ENCODE measurements around the gene TPRX1. TPM values are rescaled to one million over a fixed set of nuclear protein-coding genes. Genes with fewer than 3 reads are reported as not detected.
A peak's percentile ranks its signal among the peaks of the same experiment; 100 is the strongest.
"Not testable (repeated sequence)": the region's sequence is repeated elsewhere in the genome, so short reads cannot be mapped to it uniquely, and the experiment has no call there.

Gene TPRX1
- total RNA-seq, 1 donor from 2014 or later: not detected

DNA sequence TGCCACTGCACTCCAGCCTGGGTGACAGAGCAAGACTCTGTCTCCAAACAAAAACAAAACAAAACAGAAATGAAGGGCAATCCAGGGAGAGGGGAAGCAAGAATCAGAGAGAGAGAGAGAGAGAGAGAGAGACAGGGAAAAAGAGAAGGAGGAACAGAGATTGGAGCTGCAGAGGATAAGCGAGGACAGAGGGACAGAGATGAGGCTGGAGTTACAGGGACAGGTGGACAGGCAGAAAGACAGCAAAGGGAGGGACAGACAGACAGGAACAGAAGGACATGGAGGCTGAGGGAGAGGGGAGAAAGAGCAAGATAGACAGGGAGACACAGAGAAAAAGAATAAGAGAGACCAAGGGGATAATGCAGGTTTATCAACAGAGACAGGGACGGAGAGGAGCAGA, 16.1 kb upstream of the TPRX1 start:
- intact Hi-C loops (cut with DNase I): no loop called here
- no peak for DNase-seq (ENCODE audit: low spot score in 2 of 2)
- no peaks in the 10 kb centered on the region for H3K27me3 ChIP-seq
- no peak overlapping the region for H3K27ac ChIP-seq
- H3K9me3 ChIP-seq: no peaks in the 10 kb centered on the region
- no peak overlapping the region for H3K4me3 ChIP-seq
- H3K36me3 ChIP-seq: no peaks in the 10 kb centered on the region
- TF ChIP-seq, protein P1, sequence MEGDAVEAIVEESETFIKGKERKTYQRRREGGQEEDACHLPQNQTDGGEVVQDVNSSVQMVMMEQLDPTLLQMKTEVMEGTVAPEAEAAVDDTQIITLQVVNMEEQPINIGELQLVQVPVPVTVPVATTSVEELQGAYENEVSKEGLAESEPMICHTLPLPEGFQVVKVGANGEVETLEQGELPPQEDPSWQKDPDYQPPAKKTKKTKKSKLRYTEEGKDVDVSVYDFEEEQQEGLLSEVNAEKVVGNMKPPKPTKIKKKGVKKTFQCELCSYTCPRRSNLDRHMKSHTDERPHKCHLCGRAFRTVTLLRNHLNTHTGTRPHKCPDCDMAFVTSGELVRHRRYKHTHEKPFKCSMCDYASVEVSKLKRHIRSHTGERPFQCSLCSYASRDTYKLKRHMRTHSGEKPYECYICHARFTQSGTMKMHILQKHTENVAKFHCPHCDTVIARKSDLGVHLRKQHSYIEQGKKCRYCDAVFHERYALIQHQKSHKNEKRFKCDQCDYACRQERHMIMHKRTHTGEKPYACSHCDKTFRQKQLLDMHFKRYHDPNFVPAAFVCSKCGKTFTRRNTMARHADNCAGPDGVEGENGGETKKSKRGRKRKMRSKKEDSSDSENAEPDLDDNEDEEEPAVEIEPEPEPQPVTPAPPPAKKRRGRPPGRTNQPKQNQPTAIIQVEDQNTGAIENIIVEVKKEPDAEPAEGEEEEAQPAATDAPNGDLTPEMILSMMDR (IDR thresholded peaks at IDR 0.05): no peak
- no peaks in the 10 kb centered on the region for H3K4me1 ChIP-seq

DNA sequence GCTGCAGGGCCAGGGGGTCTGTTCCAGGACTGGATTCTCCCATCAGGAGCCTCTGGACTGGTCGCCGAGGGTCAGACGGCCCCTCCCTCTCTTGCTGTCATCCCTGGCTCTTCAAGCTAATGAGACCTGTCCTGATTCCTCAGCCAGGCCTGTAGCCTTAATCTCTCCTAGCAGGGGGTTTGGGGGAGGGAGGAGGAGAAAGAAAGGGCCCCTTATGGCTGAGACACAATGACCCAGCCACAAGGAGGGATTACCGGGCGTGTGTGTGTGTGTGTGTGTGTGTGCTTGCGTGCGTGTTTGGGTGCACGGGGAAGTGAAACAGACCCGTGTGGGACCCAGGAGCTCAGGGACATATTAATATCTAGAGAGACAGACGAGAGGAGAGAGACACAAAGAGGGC, 15.5 kb upstream of the TPRX1 start:
- no peaks in the 10 kb centered on the region for H3K27me3 ChIP-seq
- intact Hi-C loops (cut with DNase I): no loop called here

DNA sequence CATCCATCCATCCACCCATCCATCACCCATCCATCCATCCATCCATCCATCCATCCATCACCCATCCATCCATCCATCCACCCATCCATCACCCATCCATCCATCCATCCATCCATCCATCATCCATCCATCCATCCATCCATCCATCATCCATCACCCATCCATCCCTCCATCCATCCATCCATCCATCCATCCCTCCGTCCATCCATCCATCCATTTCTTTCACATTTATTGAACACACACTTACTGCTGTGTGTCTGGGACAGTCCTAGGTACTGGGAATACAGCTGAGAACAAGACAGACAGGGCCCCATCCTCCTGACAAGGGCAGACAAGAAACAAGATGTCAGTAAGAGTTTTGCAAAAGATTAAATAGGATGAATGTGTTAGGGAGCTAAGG, 13.9 kb upstream of the TPRX1 start:
- not testable (repeated sequence) for H3K27me3 ChIP-seq

More for the DNA sequence above, 15.5 kb upstream of the TPRX1 start:
- no peaks in the 10 kb centered on the region for H3K36me3 ChIP-seq
- H3K27ac ChIP-seq: no peak overlapping the region
- no peaks in the 10 kb centered on the region for H3K4me1 ChIP-seq
- DNase-seq (ENCODE audit: low spot score in 2 of 2): no peak
- H3K9me3 ChIP-seq: no peaks in the 10 kb centered on the region
- TF ChIP-seq, protein P1 (IDR thresholded peaks at IDR 0.05): no peak
- no peak overlapping the region for H3K4me3 ChIP-seq

DNA sequence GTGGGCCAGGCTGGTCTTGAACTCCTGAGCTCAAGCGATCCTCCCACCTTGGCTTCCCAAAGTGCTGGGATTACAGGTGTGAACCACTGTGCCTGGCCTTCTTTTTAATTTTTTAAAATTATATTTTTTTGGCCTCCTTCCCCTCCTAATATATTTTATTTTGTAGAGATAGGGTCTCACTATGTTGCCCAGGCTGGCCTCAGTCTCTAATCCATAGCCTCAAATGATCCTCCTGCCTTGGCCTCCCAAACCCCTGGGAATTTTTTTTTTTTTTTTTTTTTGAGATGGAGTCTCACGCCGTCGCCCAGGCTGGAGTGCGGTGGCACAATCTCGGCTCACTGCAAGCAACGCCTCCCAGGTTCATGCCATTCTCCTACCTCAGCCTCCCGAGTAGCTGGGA, 11.9 kb upstream of the TPRX1 start:
- intact Hi-C loops (cut with DNase I): not testable (repeated sequence)

More for the DNA sequence above, 13.9 kb upstream of the TPRX1 start:
- H3K36me3 ChIP-seq; H3K9me3 ChIP-seq; H3K27ac ChIP-seq; H3K4me3 ChIP-seq; DNase-seq (ENCODE audit: low spot score in 2 of 2); H3K4me1 ChIP-seq; intact Hi-C loops (cut with DNase I): not testable (repeated sequence)

DNA sequence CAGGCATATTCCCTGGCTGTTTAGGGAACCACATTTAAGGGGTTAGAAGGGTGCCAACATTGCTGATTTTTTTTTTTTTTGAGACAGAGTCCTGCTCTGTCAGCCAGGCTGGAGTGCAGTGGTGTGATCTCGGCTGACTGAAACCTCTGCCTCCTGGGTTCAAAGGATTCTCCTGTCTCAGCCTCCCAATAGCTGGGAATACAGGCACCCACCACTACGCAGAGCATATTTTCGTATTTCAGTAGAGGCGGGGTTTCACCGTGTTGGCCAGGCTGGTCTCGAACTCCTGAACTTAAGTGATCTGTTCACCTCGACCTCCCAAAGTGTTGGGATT, 9.6 kb upstream of the TPRX1 start:
- no peak for DNase-seq (ENCODE audit: low spot score in 2 of 2)
- H3K4me1 ChIP-seq: no peaks in the 10 kb centered on the region
- H3K27me3 ChIP-seq: no peaks in the 10 kb centered on the region
- no peaks in the 10 kb centered on the region for H3K36me3 ChIP-seq
- TF ChIP-seq, protein P1 (IDR thresholded peaks at IDR 0.05): no peak
- no peak overlapping the region for H3K4me3 ChIP-seq
- intact Hi-C loops (cut with DNase I): no loop called here
- H3K9me3 ChIP-seq: no peaks in the 10 kb centered on the region
- H3K27ac ChIP-seq: no peak overlapping the region

More for the DNA sequence above, 11.9 kb upstream of the TPRX1 start:
- H3K4me1 ChIP-seq; H3K27me3 ChIP-seq; H3K9me3 ChIP-seq; H3K27ac ChIP-seq; H3K36me3 ChIP-seq; DNase-seq (ENCODE audit: low spot score in 2 of 2); H3K4me3 ChIP-seq: not testable (repeated sequence)

DNA sequence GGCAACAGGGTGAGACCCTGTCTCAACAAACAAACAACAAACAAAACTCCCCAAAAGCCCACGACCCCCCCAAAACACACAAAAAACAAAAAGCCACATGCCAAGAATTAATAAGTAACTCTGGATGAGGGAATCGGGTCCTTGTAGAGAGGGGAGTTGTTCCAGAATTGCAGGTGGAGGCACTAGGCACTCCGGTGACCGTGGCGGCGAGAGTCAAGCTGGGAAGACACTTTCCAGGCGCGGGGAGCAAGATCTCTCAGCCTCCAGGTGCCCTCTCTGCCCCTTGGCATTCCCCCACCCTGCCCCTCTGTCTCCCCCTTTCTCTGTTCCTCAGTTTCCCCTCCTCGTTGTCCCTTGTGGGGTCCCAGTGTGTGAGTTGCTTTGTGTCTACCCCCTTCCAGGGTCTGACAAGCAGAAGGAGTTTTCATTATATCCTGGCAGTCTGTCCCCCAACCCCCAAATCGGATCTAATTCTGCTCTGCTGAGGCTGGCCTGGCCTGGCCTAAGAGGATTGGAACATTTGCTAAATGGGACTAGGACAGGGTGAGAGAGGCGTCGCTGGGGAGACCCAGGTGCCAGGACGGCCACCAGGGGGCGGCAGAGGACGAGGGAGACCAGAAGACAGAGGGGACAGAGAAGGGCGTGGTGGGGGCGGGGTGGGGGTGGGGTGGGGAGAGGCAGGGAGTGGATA, 9.1 kb upstream of the TPRX1 start:
- Histone ChIP-seq H3K27ac (no peak overlapping the region), H3K27me3 (no peaks in the 10 kb centered on the region), H3K4me1 (no peaks in the 10 kb centered on the region), H3K4me3 (no peak overlapping the region), H3K9me3 (no peaks in the 10 kb centered on the region), H3K36me3 (no peaks in the 10 kb centered on the region)
- DNase-seq (ENCODE audit: low spot score in 2 of 2): peak in 1 of 2 donors; percentile 67
- intact Hi-C loops (cut with DNase I): no loop called here
- TF ChIP-seq, protein P1 (IDR thresholded peaks at IDR 0.05): peak in 2 of 3 experiments; percentile 53 to 58

DNA sequence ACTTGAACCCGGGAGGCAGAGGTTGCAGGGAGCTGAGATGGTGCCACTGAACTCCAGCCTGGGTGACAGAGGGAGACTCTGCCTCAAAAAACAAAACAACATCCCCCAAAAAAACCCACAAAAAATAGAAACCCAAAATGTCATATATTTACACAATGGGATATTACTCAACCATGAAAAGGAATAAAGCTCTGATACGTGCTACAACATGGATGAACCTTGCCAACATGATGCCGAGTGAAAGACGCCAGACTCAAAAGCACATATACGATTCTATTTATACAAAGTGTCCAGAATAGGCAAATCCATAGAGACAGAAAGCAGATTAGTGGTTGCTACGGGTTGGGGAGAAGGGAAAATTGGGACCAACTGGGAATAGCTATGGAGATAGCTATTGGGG, 2.1 kb upstream of the TPRX1 start:
- intact Hi-C loops (cut with DNase I): no loop called here
- TF ChIP-seq, protein P1 (IDR thresholded peaks at IDR 0.05): no peak
- DNase-seq (ENCODE audit: low spot score in 2 of 2): no peak
- Histone ChIP-seq H3K27me3 (no peaks in the 10 kb centered on the region), H3K9me3 (no peaks in the 10 kb centered on the region), H3K4me3 (no peak overlapping the region), H3K4me1 (no peaks in the 10 kb centered on the region), H3K27ac (no peak overlapping the region), H3K36me3 (no peaks in the 10 kb centered on the region)
